T-cell (primary cell): ENCODE data around the gene RNF224. TPM values are rescaled to one million over a fixed set of nuclear protein-coding genes. Genes with fewer than 3 reads are reported as not detected.
"Not testable (repeated sequence)": the region's sequence is repeated elsewhere in the genome, so short reads cannot be mapped to it uniquely, and the experiment has no call there.

Experiments used
- ATAC-seq, 4 experiments: fragments of 200-7000 bp in 3 of 4; fragments of 150-1000 bp in 1 of 4; cut with Tn5 transposase; replicated peaks in 1 of 4; 1 replicate in 3 of 4; 2 replicates in 1 of 4; pipeline ENCODE4 v1.10.0; 2021; ENCODE audit warnings: moderate library complexity in 3 of 4, mild to moderate bottlenecking in 2 of 4, moderate number of reproducible peaks in 1 of 4
- CTCF ChIA-PET, 2 donors: fragments of 300-600 bp; sonication (Branson Sonifier 250); formaldehyde crosslinking; loops; one replicate each; lab custom pipeline; 2022; ENCODE audit warnings: antibody characterized with exemption in 2 of 2; lab: Charles Lee
- POLR2A ChIA-PET, 2 donors: fragments of 300-600 bp; sonication (Branson Sonifier 250); formaldehyde crosslinking; loops; one replicate each; lab custom pipeline; 2022; ENCODE audit warnings: antibody characterized with exemption in 2 of 2; lab: Charles Lee
- DNase-seq, 35 experiments: peaks; one replicate each; pipeline versions ENCODE4 v3.0.0 to v3.0.0-alpha.2; 2013 to 2023
- H3K27ac ChIP-seq: one replicate; pipeline ENCODE4 v1.5.1; 2013; ENCODE audit warnings: low read length
- H3K27me3 ChIP-seq, 2 experiments: replicated peaks in 1 of 2; 1 replicate in 1 of 2; 2 replicates in 1 of 2; pipeline versions ENCODE4 v1.6.1 to v1.7.0; 2013; ENCODE audit warnings: low read length in 1 of 2, mixed read lengths in 1 of 2; ENCODE audit not compliant: control insufficient read depth in 2 of 2, insufficient read depth in 2 of 2; ENCODE audit errors: extremely low read depth in 1 of 2
- H3K36me3 ChIP-seq, 2 donors: 1 replicate in 1 of 2; 2 replicates in 1 of 2; pipeline versions ENCODE4 v1.6.1 to v1.7.0; 2013; ENCODE audit warnings: low read length in 1 of 2; ENCODE audit not compliant: control insufficient read depth in 2 of 2, insufficient read depth in 1 of 2; ENCODE audit errors: extremely low read depth in 1 of 2
- H3K4me1 ChIP-seq, 2 experiments: 1 replicate in 1 of 2; 2 replicates in 1 of 2; pipeline versions ENCODE4 v1.6.1 to v1.7.0; 2013; ENCODE audit warnings: low read length in 2 of 2, mixed read lengths in 1 of 2; ENCODE audit not compliant: insufficient read depth in 2 of 2, control insufficient read depth in 1 of 2; ENCODE audit errors: extremely low read depth in 1 of 2
- H3K4me3 ChIP-seq, 2 donors: 1 replicate in 1 of 2; 2 replicates in 1 of 2; pipeline versions ENCODE4 v1.5.1 to v1.7.0; 2013; ENCODE audit warnings: mild to moderate bottlenecking in 2 of 2, low read length in 1 of 2, moderate library complexity in 1 of 2; ENCODE audit not compliant: control insufficient read depth in 1 of 2; ENCODE audit errors: extremely low read depth in 1 of 2
- H3K9me3 ChIP-seq: 2 replicates; pipeline ENCODE4 v1.7.0; 2013
- H3K27ac Mint-ChIP-seq, 2 donors: one replicate each; pipeline ENCODE4 v1.8.0; 2020 to 2021; ENCODE audit warnings: mild to moderate bottlenecking in 2 of 2, mixed read lengths in 2 of 2
- H3K27me3 Mint-ChIP-seq, 2 donors: one replicate each; pipeline ENCODE4 v1.8.0; 2021 to 2022; ENCODE audit warnings: mixed read lengths in 2 of 2
- H3K36me3 Mint-ChIP-seq: one replicate; pipeline ENCODE4 v1.8.0; 2021; ENCODE audit warnings: mixed read lengths
- H3K4me1 Mint-ChIP-seq, 3 donors: one replicate each; pipeline ENCODE4 v1.8.0; 2020 to 2022; ENCODE audit warnings: mixed read lengths in 3 of 3, mild to moderate bottlenecking in 1 of 3
- H3K4me3 Mint-ChIP-seq, 3 donors: one replicate each; pipeline ENCODE4 v1.8.0; 2020 to 2022; ENCODE audit warnings: mild to moderate bottlenecking in 3 of 3, mixed read lengths in 3 of 3, moderate library complexity in 3 of 3
- H3K9me3 Mint-ChIP-seq, 3 donors: one replicate each; pipeline ENCODE4 v1.8.0; 2020 to 2022; ENCODE audit warnings: mixed read lengths in 3 of 3
- WGBS: methylation state at CpG from one replicate; pipeline ENCODE4 v1.1.5; 2013; ENCODE audit warnings: missing lambda C conversion rate; ENCODE audit not compliant: insufficient coverage; 5-methylcytosine and 5-hydroxymethylcytosine counted together
- total RNA-seq, 35 experiments: library from RNA in 6 of 35; stranded (reverse) in 6 of 35; fragments of 120-200 nt in 1 of 35; gene quantifications; one replicate each; pipeline versions ENCODE4 v1.2.1 to v1.2.4 and lab custom pipeline; 2013 to 2026

RNF224 gene
- total RNA-seq, 5 donors from 2014 or later (not counting 1 experiment from before 2014, with no cell fraction given) = not detected

DNA sequence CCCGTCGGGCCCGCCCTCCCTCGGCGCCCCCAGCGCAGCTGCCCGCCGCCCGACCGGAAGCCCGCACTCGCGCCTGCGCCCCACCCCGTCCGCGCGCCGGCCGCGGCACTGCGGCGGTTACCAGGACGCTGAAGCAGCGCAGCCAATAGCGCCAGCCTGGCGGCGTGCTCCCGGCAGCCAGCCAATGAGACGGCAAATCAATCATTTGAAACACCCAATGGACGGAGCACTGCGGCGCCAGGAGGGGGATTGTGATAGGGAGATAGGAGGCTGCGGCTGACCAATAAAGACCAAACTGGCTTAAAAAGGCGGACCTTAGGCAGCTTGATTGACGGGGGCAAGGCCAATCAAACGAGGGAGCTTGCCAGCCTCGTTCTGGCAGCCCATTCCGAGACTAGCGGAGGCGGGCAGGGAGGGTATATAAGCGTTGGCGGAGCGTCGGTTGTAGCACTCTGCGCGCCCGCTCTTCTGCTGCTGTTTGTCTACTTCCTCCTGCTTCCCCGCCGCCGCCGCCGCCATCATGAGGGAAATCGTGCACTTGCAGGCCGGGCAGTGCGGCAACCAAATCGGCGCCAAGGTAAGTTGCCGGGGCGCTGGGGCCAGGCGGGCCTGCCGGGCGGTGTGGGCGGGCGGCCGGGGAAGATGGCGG lies 13.7 kb downstream of the RNF224 start, which contains the start of gene TUBB4B:
Gene TUBB4B, plus strand, starts transcription at position 447 of the 649 bp plus-strand sequence. Its CDS starts 74 bp downstream, at position 521.
- Histone ChIP-seq H3K4me3 (peak within 1 kb of the TSS; percentile 59 to 68), H3K4me1 (peaks cover 4 to 68% of the 10 kb centered on the region in 2 experiments), H3K27ac (peak within 1 kb of the TSS; percentile 70), H3K9me3 (no peaks in the 10 kb centered on the region), H3K36me3 (peaks cover 3 to 19% of the 10 kb centered on the region in 2 donors), H3K27me3 (no peaks in the 10 kb centered on the region)
- Mint-ChIP-seq H3K27ac (peak within 1 kb of the TSS; percentile 90 to 95), H3K9me3 (no peaks in the 10 kb centered on the region), H3K36me3 (peaks cover 14% of the 10 kb centered on the region), H3K4me3 (peak within 1 kb of the TSS; percentile 84 to 90 (median 85)), H3K27me3 (no peaks in the 10 kb centered on the region), H3K4me1 (peaks cover 29 to 40% (median 33%) of the 10 kb centered on the region in 3 donors)
- peak; percentile 88 to 100 (median 98) for DNase-seq
- ATAC-seq = peak; percentile 71 to 79 (median 76)
- POLR2A ChIA-PET = interaction anchor here (0.6 to 1.6 kb wide), 15 partner anchors 14 to 514 kb away, joined by 3 to 16 read pairs (median 4); partner anchors contain the start of genes CYSRT1 (in 1 of the 2), MAN1B1 (in 1 of the 2), NELFB (in 1 of the 2) and RNF208 (in 1 of the 2)
- WGBS = under 1% methylated on average over 61 of the region's 67 CpGs
- CTCF ChIA-PET = interaction anchor here in 1 of 2 donors (0.5 to 1.6 kb wide), 11 partner anchors 15 to 399 kb away, joined by 3 to 8 read pairs (median 3); partner anchors contain the start of genes AJM1, MAN1B1 and TPRN

DNA sequence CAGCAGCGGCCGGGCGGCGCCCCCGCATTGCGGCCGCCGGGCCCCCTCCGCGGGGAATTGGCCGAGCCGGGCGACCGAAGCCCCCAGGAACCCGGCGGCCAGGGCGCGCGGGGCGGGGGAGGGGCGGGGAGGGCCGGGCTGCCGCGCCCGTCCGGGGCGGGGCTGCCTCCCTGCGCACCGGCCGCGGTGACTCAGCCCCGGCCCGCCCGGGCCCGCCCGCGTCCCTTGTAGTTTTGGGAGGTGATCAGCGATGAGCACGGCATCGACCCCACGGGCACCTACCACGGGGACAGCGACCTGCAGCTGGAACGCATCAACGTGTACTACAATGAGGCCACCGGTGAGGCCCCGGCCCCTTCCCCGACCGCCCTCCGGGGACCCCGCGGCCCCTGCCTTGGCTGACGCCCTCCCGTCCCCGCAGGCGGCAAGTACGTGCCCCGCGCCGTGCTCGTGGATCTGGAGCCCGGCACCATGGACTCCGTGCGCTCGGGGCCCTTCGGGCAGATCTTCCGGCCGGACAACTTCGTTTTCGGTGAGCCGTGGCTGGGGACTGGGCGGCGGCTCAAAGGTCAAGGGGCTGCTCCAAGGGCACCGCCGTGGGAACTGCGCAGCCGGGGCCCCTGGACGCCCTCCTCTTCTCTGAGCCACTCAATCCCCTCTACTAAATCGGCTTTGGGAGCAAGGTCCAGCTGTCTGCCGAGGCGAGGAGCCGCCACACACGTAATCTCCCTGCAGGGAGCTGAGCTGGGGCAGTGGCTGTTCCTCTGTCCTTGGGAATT lies 14.4 kb downstream of the RNF224 start:
- H3K27me3 Mint-ChIP-seq = no peaks in the 10 kb centered on the region
- H3K36me3 ChIP-seq = peaks cover 3 to 19% of the 10 kb centered on the region in 2 donors
- peak overlapping the region; percentile 76 to 84 (median 82) for H3K4me3 Mint-ChIP-seq
- H3K9me3 ChIP-seq = no peaks in the 10 kb centered on the region
- peak overlapping the region in 1 of 2 donors; percentile 82 for H3K27ac Mint-ChIP-seq
- H3K27ac ChIP-seq = peak overlapping the region; percentile 41
- WGBS = 2% methylated on average over 44 of the region's 83 CpGs
- ChIA-PET POLR2A (interaction anchor here (1.0 to 1.6 kb wide), 10 partner anchors 13 to 155 kb away, joined by 3 to 16 read pairs (median 4); partner anchors contain the start of genes CYSRT1 (in 1 of the 2), MAN1B1 (in 1 of the 2), NELFB (in 1 of the 2) and RNF208 (in 1 of the 2)), CTCF (interaction anchor here in 1 of 2 donors (0.5 to 1.6 kb wide), 9 partner anchors 15 to 212 kb away, joined by 3 to 4 read pairs (median 3); partner anchors contain the start of genes MAN1B1 and TPRN)
- H3K9me3 Mint-ChIP-seq = no peaks in the 10 kb centered on the region
- H3K4me1 ChIP-seq = peaks cover 3 to 61% of the 10 kb centered on the region in 2 experiments
- DNase-seq (peak in 24 of 35 experiments; percentile 15 to 76 (median 41)), ATAC-seq (peak; percentile 23 to 50 (median 46))
- H3K4me3 ChIP-seq = peak overlapping the region; percentile 55 to 58
- H3K4me1 Mint-ChIP-seq = peaks cover 29 to 38% (median 33%) of the 10 kb centered on the region in 3 donors
- peaks cover 14% of the 10 kb centered on the region for H3K36me3 Mint-ChIP-seq
- H3K27me3 ChIP-seq = no peaks in the 10 kb centered on the region

DNA sequence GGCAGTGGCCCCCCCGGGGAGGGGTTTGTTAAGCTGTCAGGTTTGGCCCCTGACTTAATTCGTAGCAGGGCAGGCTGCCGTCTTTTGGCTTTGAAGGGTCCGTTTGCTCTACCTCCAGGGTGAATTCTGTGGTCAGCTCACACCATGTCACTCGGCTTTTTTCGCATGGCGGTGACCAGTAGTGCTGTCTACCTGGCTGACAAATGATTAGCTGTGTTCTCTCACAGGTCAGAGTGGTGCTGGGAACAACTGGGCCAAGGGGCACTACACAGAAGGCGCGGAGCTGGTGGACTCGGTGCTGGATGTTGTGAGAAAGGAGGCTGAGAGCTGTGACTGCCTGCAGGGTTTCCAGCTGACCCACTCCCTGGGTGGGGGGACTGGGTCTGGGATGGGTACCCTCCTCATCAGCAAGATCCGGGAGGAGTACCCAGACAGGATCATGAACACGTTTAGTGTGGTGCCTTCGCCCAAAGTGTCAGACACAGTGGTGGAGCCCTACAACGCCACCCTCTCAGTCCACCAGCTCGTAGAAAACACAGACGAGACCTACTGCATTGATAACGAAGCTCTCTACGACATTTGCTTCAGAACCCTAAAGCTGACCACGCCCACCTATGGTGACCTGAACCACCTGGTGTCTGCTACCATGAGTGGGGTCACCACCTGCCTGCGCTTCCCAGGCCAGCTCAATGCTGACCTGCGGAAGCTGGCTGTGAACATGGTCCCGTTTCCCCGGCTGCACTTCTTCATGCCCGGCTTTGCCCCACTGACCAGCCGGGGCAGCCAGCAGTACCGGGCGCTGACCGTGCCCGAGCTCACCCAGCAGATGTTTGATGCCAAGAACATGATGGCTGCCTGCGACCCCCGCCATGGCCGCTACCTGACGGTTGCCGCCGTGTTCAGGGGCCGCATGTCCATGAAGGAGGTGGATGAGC lies 15.2 kb downstream of the RNF224 start:
- Mint-ChIP-seq H3K27me3 (no peaks in the 10 kb centered on the region), H3K9me3 (no peaks in the 10 kb centered on the region), H3K27ac (peak overlapping the region; percentile 80 to 82), H3K36me3 (peaks cover 14% of the 10 kb centered on the region), H3K4me1 (peaks cover 29 to 36% (median 31%) of the 10 kb centered on the region in 3 donors), H3K4me3 (peak overlapping the region; percentile 76 to 84 (median 82))
- Histone ChIP-seq H3K27me3 (no peaks in the 10 kb centered on the region), H3K4me1 (peaks cover 2 to 52% of the 10 kb centered on the region in 2 experiments), H3K9me3 (no peaks in the 10 kb centered on the region), H3K4me3 (peak overlapping the region; percentile 55 to 58), H3K36me3 (peaks cover 3 to 19% of the 10 kb centered on the region in 2 donors), H3K27ac (peak overlapping the region; percentile 40)
- POLR2A ChIA-PET = no interaction called here
- 83% methylated on average over 28 of the region's 36 CpGs for WGBS
- no peak for DNase-seq
- no peak for ATAC-seq
- CTCF ChIA-PET = no interaction called here

DNA sequence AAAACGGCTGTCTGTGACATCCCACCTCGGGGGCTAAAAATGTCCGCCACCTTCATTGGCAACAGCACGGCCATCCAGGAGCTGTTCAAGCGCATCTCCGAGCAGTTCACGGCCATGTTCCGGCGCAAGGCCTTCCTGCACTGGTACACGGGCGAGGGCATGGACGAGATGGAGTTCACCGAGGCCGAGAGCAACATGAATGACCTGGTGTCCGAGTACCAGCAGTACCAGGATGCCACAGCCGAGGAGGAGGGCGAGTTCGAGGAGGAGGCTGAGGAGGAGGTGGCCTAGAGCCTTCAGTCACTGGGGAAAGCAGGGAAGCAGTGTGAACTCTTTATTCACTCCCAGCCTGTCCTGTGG lies 15.9 kb downstream of the RNF224 start:
- H3K27me3 ChIP-seq, H3K9me3 ChIP-seq, H3K4me3 ChIP-seq, H3K27me3 Mint-ChIP-seq, H3K27ac ChIP-seq, H3K9me3 Mint-ChIP-seq, POLR2A ChIA-PET, H3K27ac Mint-ChIP-seq, DNase-seq, CTCF ChIA-PET, ATAC-seq: not testable (repeated sequence)
- Mint-ChIP-seq H3K36me3 (peaks cover 14% of the 10 kb centered on the region), H3K4me3 (peak overlapping the region in 2 of 3 donors; percentile 82 to 84), H3K4me1 (peaks cover 26 to 34% (median 29%) of the 10 kb centered on the region in 3 donors)
- Histone ChIP-seq H3K36me3 (peaks cover 3 to 19% of the 10 kb centered on the region in 2 donors), H3K4me1 (peaks cover 2 to 46% of the 10 kb centered on the region in 2 experiments)
- WGBS = 93% methylated on average over 7 of the region's 18 CpGs

DNA sequence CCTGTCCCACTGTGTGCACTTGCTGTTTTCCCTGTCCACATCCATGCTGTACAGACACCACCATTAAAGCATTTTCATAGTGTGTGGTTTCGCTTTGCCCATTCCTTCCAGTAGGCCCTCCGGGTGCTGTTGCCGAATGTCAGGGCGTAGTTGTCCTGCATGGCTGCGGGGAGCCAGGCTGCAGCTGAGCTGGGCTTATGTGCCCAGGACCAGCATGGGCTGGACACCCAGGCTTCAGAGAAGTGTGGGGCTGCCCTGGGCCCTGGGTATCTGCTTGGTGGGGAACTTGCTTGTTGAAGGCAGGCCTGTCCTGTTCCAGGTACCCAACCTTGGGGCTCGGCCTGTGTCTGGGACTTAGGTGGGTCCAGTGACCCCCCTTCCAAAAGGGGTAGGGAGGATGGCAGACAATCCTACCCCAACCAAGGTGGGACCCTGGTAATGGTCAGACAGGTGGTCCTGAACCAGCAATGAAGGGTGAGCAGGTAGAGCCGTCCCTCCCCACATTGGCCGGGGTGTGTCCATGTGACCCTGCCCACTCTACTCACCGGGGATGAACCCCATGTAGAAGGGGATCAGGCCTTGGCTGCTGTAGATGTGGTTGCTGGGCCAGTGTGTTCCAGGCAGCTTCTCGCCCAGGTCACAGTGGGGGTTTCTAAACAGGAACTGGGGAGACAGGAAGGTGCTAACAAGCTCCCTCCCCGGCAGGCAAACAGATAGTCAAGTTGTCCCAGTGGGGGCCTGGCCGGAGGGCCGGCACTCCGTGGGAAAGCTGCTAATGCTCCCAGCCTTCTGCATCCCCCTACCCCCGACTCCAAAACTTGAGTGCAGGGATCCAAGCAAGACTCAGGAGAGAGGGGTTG lies 16.6 kb downstream of the RNF224 start:
- Mint-ChIP-seq H3K4me1 (peaks cover 21 to 31% (median 24%) of the 10 kb centered on the region in 3 donors), H3K4me3 (peak overlapping the region in 2 of 3 donors; percentile 82 to 84), H3K36me3 (peaks cover 14% of the 10 kb centered on the region), H3K27me3 (no peaks in the 10 kb centered on the region), H3K27ac (no peak overlapping the region), H3K9me3 (no peaks in the 10 kb centered on the region)
- H3K27me3 ChIP-seq = no peaks in the 10 kb centered on the region
- ATAC-seq = no peak
- WGBS = 100% methylated on average over 7 of the region's 15 CpGs
- H3K36me3 ChIP-seq = peaks cover 2 to 19% of the 10 kb centered on the region in 2 donors
- ChIA-PET CTCF (no interaction called here), POLR2A (interaction anchor here in 1 of 2 donors (0.6 kb wide), 1 partner anchor 158 kb away, joined by 7 read pairs; no protein-coding TSS in a partner anchor)
- no peak overlapping the region for H3K4me3 ChIP-seq
- DNase-seq = no peak
- no peaks in the 10 kb centered on the region for H3K9me3 ChIP-seq
- no peak overlapping the region for H3K27ac ChIP-seq
- H3K4me1 ChIP-seq = peaks cover 2 to 40% of the 10 kb centered on the region in 2 experiments
